T-cell (primary cell): ENCODE measurements around the gene PKD1L1. TPM values are rescaled to one million over a fixed set of nuclear protein-coding genes. Genes with fewer than 3 reads are reported as not detected.
A peak's percentile ranks its signal among the peaks of the same experiment; 100 is the strongest.

Source experiments
- ATAC-seq, 4 experiments: fragments of 200-7000 bp in 3 of 4; fragments of 150-1000 bp in 1 of 4; cut with Tn5 transposase; replicated peaks in 1 of 4; 1 replicate in 3 of 4; 2 replicates in 1 of 4; pipeline ENCODE4 v1.10.0; 2021; ENCODE audit warnings: moderate library complexity in 3 of 4, mild to moderate bottlenecking in 2 of 4, moderate number of reproducible peaks in 1 of 4
- CTCF ChIA-PET, 2 donors: fragments of 300-600 bp; sonication (Branson Sonifier 250); formaldehyde crosslinking; loops; one replicate each; lab custom pipeline; 2022; ENCODE audit warnings: antibody characterized with exemption in 2 of 2; lab: Charles Lee
- POLR2A ChIA-PET, 2 donors: fragments of 300-600 bp; sonication (Branson Sonifier 250); formaldehyde crosslinking; loops; one replicate each; lab custom pipeline; 2022; ENCODE audit warnings: antibody characterized with exemption in 2 of 2; lab: Charles Lee
- DNase-seq, 35 experiments: peaks; one replicate each; pipeline versions ENCODE4 v3.0.0 to v3.0.0-alpha.2; 2013 to 2023
- H3K27ac ChIP-seq: one replicate; pipeline ENCODE4 v1.5.1; 2013; ENCODE audit warnings: low read length
- H3K27me3 ChIP-seq, 2 experiments: replicated peaks in 1 of 2; 1 replicate in 1 of 2; 2 replicates in 1 of 2; pipeline versions ENCODE4 v1.6.1 to v1.7.0; 2013; ENCODE audit warnings: low read length in 1 of 2, mixed read lengths in 1 of 2; ENCODE audit not compliant: control insufficient read depth in 2 of 2, insufficient read depth in 2 of 2; ENCODE audit errors: extremely low read depth in 1 of 2
- H3K36me3 ChIP-seq, 2 donors: 1 replicate in 1 of 2; 2 replicates in 1 of 2; pipeline versions ENCODE4 v1.6.1 to v1.7.0; 2013; ENCODE audit warnings: low read length in 1 of 2; ENCODE audit not compliant: control insufficient read depth in 2 of 2, insufficient read depth in 1 of 2; ENCODE audit errors: extremely low read depth in 1 of 2
- H3K4me1 ChIP-seq, 2 experiments: 1 replicate in 1 of 2; 2 replicates in 1 of 2; pipeline versions ENCODE4 v1.6.1 to v1.7.0; 2013; ENCODE audit warnings: low read length in 2 of 2, mixed read lengths in 1 of 2; ENCODE audit not compliant: insufficient read depth in 2 of 2, control insufficient read depth in 1 of 2; ENCODE audit errors: extremely low read depth in 1 of 2
- H3K4me3 ChIP-seq, 2 donors: 1 replicate in 1 of 2; 2 replicates in 1 of 2; pipeline versions ENCODE4 v1.5.1 to v1.7.0; 2013; ENCODE audit warnings: mild to moderate bottlenecking in 2 of 2, low read length in 1 of 2, moderate library complexity in 1 of 2; ENCODE audit not compliant: control insufficient read depth in 1 of 2; ENCODE audit errors: extremely low read depth in 1 of 2
- H3K9me3 ChIP-seq: 2 replicates; pipeline ENCODE4 v1.7.0; 2013
- H3K27ac Mint-ChIP-seq, 2 donors: one replicate each; pipeline ENCODE4 v1.8.0; 2020 to 2021; ENCODE audit warnings: mild to moderate bottlenecking in 2 of 2, mixed read lengths in 2 of 2
- H3K27me3 Mint-ChIP-seq, 2 donors: one replicate each; pipeline ENCODE4 v1.8.0; 2021 to 2022; ENCODE audit warnings: mixed read lengths in 2 of 2
- H3K36me3 Mint-ChIP-seq: one replicate; pipeline ENCODE4 v1.8.0; 2021; ENCODE audit warnings: mixed read lengths
- H3K4me1 Mint-ChIP-seq, 3 donors: one replicate each; pipeline ENCODE4 v1.8.0; 2020 to 2022; ENCODE audit warnings: mixed read lengths in 3 of 3, mild to moderate bottlenecking in 1 of 3
- H3K4me3 Mint-ChIP-seq, 3 donors: one replicate each; pipeline ENCODE4 v1.8.0; 2020 to 2022; ENCODE audit warnings: mild to moderate bottlenecking in 3 of 3, mixed read lengths in 3 of 3, moderate library complexity in 3 of 3
- H3K9me3 Mint-ChIP-seq, 3 donors: one replicate each; pipeline ENCODE4 v1.8.0; 2020 to 2022; ENCODE audit warnings: mixed read lengths in 3 of 3
- whole genome bisulfite sequencing: methylation state at CpG from one replicate; pipeline ENCODE4 v1.1.5; 2013; ENCODE audit warnings: missing lambda C conversion rate; ENCODE audit not compliant: insufficient coverage; 5-methylcytosine and 5-hydroxymethylcytosine counted together
- total RNA-seq, 35 experiments: library from RNA in 6 of 35; stranded (reverse) in 6 of 35; fragments of 120-200 nt in 1 of 35; gene quantifications; one replicate each; pipeline versions ENCODE4 v1.2.1 to v1.2.4 and lab custom pipeline; 2013 to 2026

The PKD1L1 gene
- total RNA-seq, 5 donors from 2014 or later (not counting 1 experiment from before 2014, with no cell fraction given): 0.30 to 0.76 (median 0.38) TPM

GRCh38 chr7:47967708-47968107 lies 19.4 kb upstream of the PKD1L1 start:
- no peak overlapping the region for H3K4me3 Mint-ChIP-seq
- POLR2A ChIA-PET: interaction anchor here in 1 of 2 donors (0.5 kb wide), 1 partner anchor 143 kb away, joined by 3 read pairs; no protein-coding TSS in a partner anchor
- H3K9me3 Mint-ChIP-seq: no peaks in the 10 kb centered on the region
- H3K27me3 Mint-ChIP-seq: no peaks in the 10 kb centered on the region
- peaks cover 65% of the 10 kb centered on the region for H3K36me3 Mint-ChIP-seq
- no peak overlapping the region for H3K27ac ChIP-seq
- DNase-seq (no peak), ATAC-seq (no peak)
- H3K4me1 Mint-ChIP-seq: peaks cover 25 to 28% (median 28%) of the 10 kb centered on the region in 3 donors
- H3K4me1 ChIP-seq: no peaks in the 10 kb centered on the region
- CTCF ChIA-PET: interaction anchor here (0.5 to 1.1 kb wide), 4 partner anchors 22 to 143 kb away, joined by 3 to 8 read pairs (median 4); no protein-coding TSS in a partner anchor
- H3K9me3 ChIP-seq: no peaks in the 10 kb centered on the region
- H3K27me3 ChIP-seq: no peaks in the 10 kb centered on the region
- no CpG with 5 or more reads among the region's 2 CpGs for WGBS
- H3K27ac Mint-ChIP-seq: no peak overlapping the region
- H3K4me3 ChIP-seq: no peak overlapping the region
- H3K36me3 ChIP-seq: peaks cover 18 to 86% of the 10 kb centered on the region in 2 donors

- peaks cover 24 to 25% (median 24%) of the 10 kb centered on the region in 3 donors for H3K4me1 Mint-ChIP-seq
- Histone ChIP-seq H3K4me1 (no peaks in the 10 kb centered on the region), H3K9me3 (no peaks in the 10 kb centered on the region), H3K27ac (no peak overlapping the region), H3K36me3 (peaks cover 18 to 89% of the 10 kb centered on the region in 2 donors), H3K27me3 (no peaks in the 10 kb centered on the region), H3K4me3 (no peak overlapping the region)
- WGBS: 100% methylated on average over 1 of the region's 5 CpGs
- peaks cover 67% of the 10 kb centered on the region for H3K36me3 Mint-ChIP-seq
- no peak overlapping the region for H3K4me3 Mint-ChIP-seq
- H3K9me3 Mint-ChIP-seq: no peaks in the 10 kb centered on the region
- ATAC-seq (no peak), DNase-seq (no peak)
- ChIA-PET POLR2A (interaction anchor here in 1 of 2 donors (0.5 kb wide), 1 partner anchor 143 kb away, joined by 3 read pairs; no protein-coding TSS in a partner anchor), CTCF (interaction anchor here (0.5 to 1.1 kb wide), 4 partner anchors 22 to 143 kb away, joined by 3 to 8 read pairs (median 4); no protein-coding TSS in a partner anchor)
- no peaks in the 10 kb centered on the region for H3K27me3 Mint-ChIP-seq
- H3K27ac Mint-ChIP-seq: peak overlapping the region in 1 of 2 donors; percentile 12
Observed at GRCh38 chr7:47967123-47967522, 18.9 kb upstream of the PKD1L1 start.

GRCh38 chr7:47965456-47965855 lies 17.2 kb upstream of the PKD1L1 start:
- ATAC-seq (no peak), DNase-seq (no peak)
- H3K36me3 ChIP-seq: peaks cover 18 to 90% of the 10 kb centered on the region in 2 donors
- H3K4me3 ChIP-seq: no peak overlapping the region
- H3K27ac Mint-ChIP-seq: no peak overlapping the region
- ChIA-PET CTCF (interaction anchor here (0.6 to 1.2 kb wide), 3 partner anchors 9 to 20 kb away, joined by 3 to 6 read pairs (median 3); no protein-coding TSS in a partner anchor), POLR2A (no interaction called here)
- H3K27ac ChIP-seq: no peak overlapping the region
- H3K9me3 ChIP-seq: no peaks in the 10 kb centered on the region
- H3K9me3 Mint-ChIP-seq: no peaks in the 10 kb centered on the region
- H3K36me3 Mint-ChIP-seq: peaks cover 78% of the 10 kb centered on the region
- H3K4me3 Mint-ChIP-seq: no peak overlapping the region
- no peaks in the 10 kb centered on the region for H3K4me1 ChIP-seq
- no peaks in the 10 kb centered on the region for H3K27me3 ChIP-seq
- WGBS: 80% methylated on average over 1 of the region's 5 CpGs
- no peaks in the 10 kb centered on the region for H3K27me3 Mint-ChIP-seq
- peaks cover 14 to 21% (median 16%) of the 10 kb centered on the region in 3 donors for H3K4me1 Mint-ChIP-seq

GRCh38 chr7:47962262-47962661 lies 14.0 kb upstream of the PKD1L1 start:
- H3K27me3 ChIP-seq: no peaks in the 10 kb centered on the region
- no peak overlapping the region for H3K4me3 Mint-ChIP-seq
- no peak overlapping the region for H3K27ac ChIP-seq
- no peaks in the 10 kb centered on the region for H3K9me3 ChIP-seq
- DNase-seq (no peak), ATAC-seq (no peak)
- no peak overlapping the region for H3K27ac Mint-ChIP-seq
- no peaks in the 10 kb centered on the region for H3K27me3 Mint-ChIP-seq
- WGBS: 100% methylated on average over 1 of the region's 3 CpGs
- ChIA-PET CTCF (interaction anchor here in 1 of 2 donors (0.7 kb wide), 1 partner anchor 148 kb away, joined by 4 read pairs; no protein-coding TSS in a partner anchor), POLR2A (no interaction called here)
- no peaks in the 10 kb centered on the region for H3K9me3 Mint-ChIP-seq
- peaks cover 69% of the 10 kb centered on the region for H3K36me3 Mint-ChIP-seq
- H3K4me1 ChIP-seq: no peaks in the 10 kb centered on the region
- peaks cover 2 to 6% (median 6%) of the 10 kb centered on the region in 3 donors for H3K4me1 Mint-ChIP-seq
- peaks cover 17 to 63% of the 10 kb centered on the region in 2 donors for H3K36me3 ChIP-seq
- H3K4me3 ChIP-seq: no peak overlapping the region

GRCh38 chr7:47957156-47957555 lies 8.9 kb upstream of the PKD1L1 start:
- Mint-ChIP-seq H3K27me3 (no peaks in the 10 kb centered on the region), H3K9me3 (no peaks in the 10 kb centered on the region), H3K36me3 (peaks cover 48% of the 10 kb centered on the region), H3K27ac (no peak overlapping the region), H3K4me3 (no peak overlapping the region), H3K4me1 (peaks cover 2 to 8% (median 6%) of the 10 kb centered on the region in 3 donors)
- H3K9me3 ChIP-seq: no peaks in the 10 kb centered on the region
- H3K4me3 ChIP-seq: no peak overlapping the region
- POLR2A ChIA-PET: no interaction called here
- no CpG with 5 or more reads among the region's 6 CpGs for WGBS
- H3K27me3 ChIP-seq: no peaks in the 10 kb centered on the region
- no peak for ATAC-seq
- no peak overlapping the region for H3K27ac ChIP-seq
- no peak for DNase-seq
- CTCF ChIA-PET: no interaction called here
- peaks cover 0 to 31% of the 10 kb centered on the region in 2 donors for H3K36me3 ChIP-seq
- H3K4me1 ChIP-seq: no peaks in the 10 kb centered on the region

GRCh38 chr7:47956220-47956619 lies 8.0 kb upstream of the PKD1L1 start:
- H3K4me3 ChIP-seq: no peak overlapping the region
- Mint-ChIP-seq H3K4me1 (peaks cover 2 to 8% (median 6%) of the 10 kb centered on the region in 3 donors), H3K27ac (no peak overlapping the region), H3K36me3 (peaks cover 38% of the 10 kb centered on the region), H3K4me3 (no peak overlapping the region), H3K27me3 (no peaks in the 10 kb centered on the region), H3K9me3 (no peaks in the 10 kb centered on the region)
- DNase-seq (no peak), ATAC-seq (no peak)
- no peaks in the 10 kb centered on the region for H3K4me1 ChIP-seq
- WGBS: 93% methylated on average over 3 of the region's 6 CpGs
- POLR2A ChIA-PET: no interaction called here
- H3K36me3 ChIP-seq: peaks cover 0 to 22% of the 10 kb centered on the region in 2 donors
- no peaks in the 10 kb centered on the region for H3K9me3 ChIP-seq
- no peaks in the 10 kb centered on the region for H3K27me3 ChIP-seq
- CTCF ChIA-PET: interaction anchor here in 1 of 2 donors (0.7 kb wide), 1 partner anchor 9 kb away, joined by 3 read pairs; no protein-coding TSS in a partner anchor
- no peak overlapping the region for H3K27ac ChIP-seq
